Stomach (tissue), 9 donors: ENCODE results near the gene IMMT. TPM values are rescaled to one million over a fixed set of nuclear protein-coding genes. Genes with fewer than 3 reads are reported as not detected.
A peak's percentile ranks its signal among the peaks of the same experiment; 100 is the strongest.

Experiments
- DNase-seq, 2 donors: peaks; one replicate each; pipeline versions ENCODE4 v3.0.0 to v3.0.0-alpha.2; 2013 to 2019
- H3K27ac ChIP-seq, 5 donors: fragments of 200-600 bp in 4 of 5; sonication (generic) in 4 of 5; one replicate each; pipeline ENCODE4 v1.5.1; 2013 to 2019; ENCODE audit warnings: mild to moderate bottlenecking in 1 of 5, moderate library complexity in 1 of 5
- H3K27me3 ChIP-seq, 3 donors: fragments of 200-600 bp; sonication (generic); one replicate each; pipeline ENCODE4 v1.5.1; 2017 to 2019; ENCODE audit warnings: mixed run types in 1 of 3
- H3K36me3 ChIP-seq, 4 donors: fragments of 200-600 bp; sonication (generic); 1 replicate in 3 of 4; 2 replicates in 1 of 4; pipeline ENCODE4 v1.5.1; 2016 to 2019
- H3K4me1 ChIP-seq, 4 donors: fragments of 200-600 bp; sonication (generic); one replicate each; pipeline ENCODE4 v1.5.1; 2016 to 2019
- H3K4me3 ChIP-seq, 4 donors: fragments of 200-600 bp; sonication (generic) in 3 of 4; one replicate each; pipeline ENCODE4 v1.5.1; 2016 to 2019; ENCODE audit warnings: mild to moderate bottlenecking in 1 of 4
- H3K9me3 ChIP-seq, 4 donors: fragments of 200-600 bp; sonication (generic); one replicate each; pipeline ENCODE4 v1.5.1; 2016 to 2019
- CTCF ChIP-seq, 7 experiments: fragments of 450-650 bp in 4 of 7; fragments of 200-600 bp in 3 of 7; sonication (generic) in 3 of 7; IDR thresholded peaks; one replicate each; pipeline ENCODE4 v1.5.1; 2016 to 2019; ENCODE audit warnings: antibody characterized with exemption in 7 of 7, control low read depth in 2 of 7, mild to moderate bottlenecking in 1 of 7
- EP300 ChIP-seq: sonication (generic); formaldehyde crosslinking; IDR thresholded peaks from one replicate; pipeline ENCODE4 v1.6.1; 2017; ENCODE audit warnings: antibody characterized with exemption
- POLR2A ChIP-seq, 4 donors: fragments of 450-650 bp; IDR thresholded peaks; one replicate each; pipeline ENCODE4 v1.6.1; 2016; ENCODE audit warnings: antibody characterized with exemption in 4 of 4, control low read depth in 2 of 4, mild to moderate bottlenecking in 1 of 4, moderate library complexity in 1 of 4
- POLR2AphosphoS5 ChIP-seq, 3 donors: sonication (generic); formaldehyde crosslinking; IDR thresholded peaks; one replicate each; pipeline ENCODE4 v1.6.1; 2016; ENCODE audit warnings: antibody characterized with exemption in 3 of 3
- WGBS, 5 donors: extraction: QIAGEN DNeasy Blood & Tissue Kit in 3 of 5; methylation state at CpG; one replicate each; pipeline versions ENCODE4 v1.1.5 to v1.1.7; 2013 to 2018; 5-methylcytosine and 5-hydroxymethylcytosine counted together
- intact Hi-C: fragments of 100-400 bp; cut with DNase I; formaldehyde crosslinking; loops from one replicate; pipeline ENCODE4 v1.15.1; 2023; ENCODE audit warnings: low total_unique reads
- polyA plus RNA-seq, 3 donors: library from polyadenylated mRNA; stranded (reverse); fragments of 200-250 nt; gene quantifications; one replicate each; pipeline ENCODE4 v1.2.3, GENCODE V29; 2013
- total RNA-seq, 5 donors: library from RNA; depleted of rRNA; stranded (reverse); fragments of >200 nt; gene quantifications; one replicate each; pipeline versions ENCODE4 v1.1.0 to v1.2.3, GENCODE V29; 2014 to 2016
- donor health status: healthy with polysubstance abuse.
- donor health status: Bipolar disorder and iron deficiency.
- donor health status: healthy.

The IMMT gene
- total and polyA plus RNA-seq, 8 donors, result 30.1 to 94.5 (median 42.4) TPM

- Histone ChIP-seq H3K36me3 (peaks cover 78 to 100% (median 100%) of the 10 kb centered on the region in 4 donors), H3K9me3 (no peaks in the 10 kb centered on the region), H3K4me3 (no peak overlapping the region), H3K27ac (no peak overlapping the region), H3K4me1 (no peaks in the 10 kb centered on the region), H3K27me3 (no peaks in the 10 kb centered on the region)
- DNase-seq, result no peak
- TF ChIP-seq CTCF (IDR thresholded peaks at IDR 0.05) (no peak), EP300 (no peak), POLR2A (IDR thresholded peaks at IDR 0.05) (no peak), POLR2AphosphoS5 (IDR thresholded peaks at IDR 0.05) (no peak)
- WGBS, 5 donors, result 62 to 78% (median 77%) methylated on average over 5 of the region's 5 CpGs
- intact Hi-C loops, result no loop called here
Observed at GRCh38 chr2:86124683-86125082, 70.6 kb downstream of the IMMT start.

- H3K36me3 ChIP-seq, result peaks cover 80 to 100% (median 100%) of the 10 kb centered on the region in 4 donors
- 72 to 90% (median 85%) methylated on average over 5 of the region's 5 CpGs for WGBS, 5 donors
- H3K4me1 ChIP-seq, result no peaks in the 10 kb centered on the region
- no peak for TF ChIP-seq POLR2A (IDR thresholded peaks at IDR 0.05)
- no peak for TF ChIP-seq POLR2AphosphoS5 (IDR thresholded peaks at IDR 0.05)
- H3K4me3 ChIP-seq, result no peak overlapping the region
- DNase-seq, result no peak
- no peaks in the 10 kb centered on the region for H3K9me3 ChIP-seq
- no peaks in the 10 kb centered on the region for H3K27me3 ChIP-seq
- H3K27ac ChIP-seq, result no peak overlapping the region
- intact Hi-C loops, result no loop called here
Observed at GRCh38 chr2:86123328-86123925, 71.8 kb downstream of the IMMT start.

- H3K27me3 ChIP-seq, result no peaks in the 10 kb centered on the region
- H3K9me3 ChIP-seq, result no peaks in the 10 kb centered on the region
- H3K4me1 ChIP-seq, result peaks cover 0 to 20% (median 8%) of the 10 kb centered on the region in 4 donors
- 89 to 97% (median 97%) methylated on average over 2 of the region's 2 CpGs for WGBS, 5 donors
- H3K4me3 ChIP-seq, result no peak overlapping the region
- intact Hi-C loops, result no loop called here
- peaks cover 70 to 100% (median 100%) of the 10 kb centered on the region in 4 donors for H3K36me3 ChIP-seq
- DNase-seq, result no peak
- TF ChIP-seq CTCF (IDR thresholded peaks at IDR 0.05) (no peak), EP300 (no peak)
- no peak overlapping the region for H3K27ac ChIP-seq
Observed at GRCh38 chr2:86118130-86118529, 77.1 kb downstream of the IMMT start.

GRCh38 chr2:86107031-86107430, 88.2 kb downstream of the IMMT start:
- Histone ChIP-seq H3K36me3 (peaks cover 13 to 51% (median 49%) of the 10 kb centered on the region in 4 donors), H3K9me3 (no peaks in the 10 kb centered on the region), H3K27me3 (no peaks in the 10 kb centered on the region), H3K27ac (peak overlapping the region in 3 of 5 donors; percentile 84 to 88 (median 87)), H3K4me3 (peak overlapping the region; percentile 71 to 91 (median 82)), H3K4me1 (peaks cover 30 to 61% (median 35%) of the 10 kb centered on the region in 4 donors)
- WGBS, 5 donors, result 10 to 24% (median 12%) methylated on average over 5 of the region's 5 CpGs
- TF ChIP-seq POLR2A (IDR thresholded peaks at IDR 0.05) (no peak), EP300 (no peak), CTCF (IDR thresholded peaks at IDR 0.05) (no peak), POLR2AphosphoS5 (IDR thresholded peaks at IDR 0.05) (no peak)
- peak in 1 of 2 donors; percentile 13 for DNase-seq
- intact Hi-C loops, result no loop called here
